HG03354 (cell line): ENCODE results near the gene C5orf52.
"Not testable (repeated sequence)": the region's sequence is repeated elsewhere in the genome, so short reads cannot be mapped to it uniquely, and the experiment has no call there.

Experiments
- ATAC-seq: cut with Tn5 transposase; IDR thresholded peaks from one replicate; pipeline ENCODE4 v1.9.1; 2021; ENCODE audit warnings: mild to moderate bottlenecking; ENCODE audit not compliant: unreplicated experiment, poor library complexity, severe bottlenecking

The C5orf52 gene

DNA sequence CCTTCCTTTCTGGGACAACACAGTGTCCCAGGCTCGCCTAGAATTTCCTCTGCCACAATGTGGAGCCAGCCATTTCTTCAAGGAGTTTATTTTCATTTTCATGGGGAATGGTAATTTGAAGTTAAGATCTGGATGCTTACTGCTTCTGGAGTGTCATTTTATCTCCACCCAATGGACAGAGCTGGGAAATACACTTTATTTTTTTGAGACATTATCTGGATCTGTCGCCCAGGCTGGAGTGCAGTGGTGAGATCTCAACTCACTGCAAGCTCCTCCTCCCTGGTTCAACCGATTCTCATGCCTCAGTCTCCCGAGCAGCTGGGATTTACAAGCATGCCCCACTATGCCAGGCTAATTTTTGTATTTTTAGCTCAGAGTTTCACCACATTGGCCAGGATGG, 47.2 kb downstream of the C5orf52 start:
- ATAC-seq: peak; percentile 74

DNA sequence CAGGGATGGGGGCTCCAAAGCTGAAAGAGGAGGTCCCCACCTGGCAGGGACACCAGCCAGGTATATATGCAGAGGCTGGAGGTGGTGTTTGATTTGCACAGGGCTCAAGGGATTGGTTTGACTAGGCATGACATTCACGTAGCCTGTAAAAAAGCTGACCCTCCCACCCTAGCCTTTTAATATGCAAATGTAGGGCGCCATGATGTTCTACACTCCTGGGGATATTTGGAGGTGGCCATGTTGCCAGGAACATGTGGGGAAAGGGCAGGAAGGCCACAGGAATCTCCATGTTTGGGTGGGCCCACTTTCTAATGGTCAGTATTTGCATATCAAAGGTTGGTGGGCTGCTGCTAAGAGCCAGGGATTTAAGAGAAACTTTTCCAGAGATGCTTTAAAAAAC, 47.9 kb downstream of the C5orf52 start:
- no peak for ATAC-seq

DNA sequence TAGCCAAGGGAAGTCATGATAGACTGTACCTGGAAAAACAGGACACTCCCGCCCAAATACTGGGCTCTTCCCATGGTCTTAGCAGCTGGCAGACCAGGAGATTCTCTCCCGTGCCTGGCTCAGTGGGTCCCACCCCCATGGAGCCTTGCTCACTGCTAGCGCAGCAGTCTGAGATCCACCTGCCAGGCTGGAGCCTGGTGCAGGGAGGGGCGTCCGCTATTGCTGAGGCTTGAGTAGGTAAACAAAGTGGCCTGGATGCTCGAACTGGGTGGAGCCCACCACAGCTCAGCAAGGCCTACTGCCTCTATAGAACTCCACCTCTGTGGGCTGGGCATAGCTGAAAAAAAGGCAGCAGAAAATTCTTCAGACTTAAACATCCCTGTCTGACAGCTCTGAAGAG, 49.8 kb downstream of the C5orf52 start:
- no peak for ATAC-seq

DNA sequence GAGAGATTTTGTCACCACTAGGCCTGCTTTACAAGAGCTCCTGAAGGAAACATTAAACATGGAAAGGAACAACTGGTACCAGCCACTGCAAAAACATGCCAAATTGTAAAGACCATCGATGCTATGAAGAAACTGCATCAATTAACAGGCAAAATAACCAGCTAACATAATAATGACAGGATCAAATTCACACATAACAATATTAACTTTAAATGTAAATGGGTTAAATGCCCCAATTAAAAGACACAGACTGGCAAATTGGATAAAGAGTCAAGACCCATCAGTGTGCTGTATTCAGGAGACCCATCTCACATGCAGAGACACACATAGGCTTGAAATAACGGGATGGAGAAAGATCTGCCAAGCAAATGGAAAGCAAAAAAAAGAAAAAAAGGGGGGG, 51.6 kb downstream of the C5orf52 start:
- not testable (repeated sequence) for ATAC-seq

DNA sequence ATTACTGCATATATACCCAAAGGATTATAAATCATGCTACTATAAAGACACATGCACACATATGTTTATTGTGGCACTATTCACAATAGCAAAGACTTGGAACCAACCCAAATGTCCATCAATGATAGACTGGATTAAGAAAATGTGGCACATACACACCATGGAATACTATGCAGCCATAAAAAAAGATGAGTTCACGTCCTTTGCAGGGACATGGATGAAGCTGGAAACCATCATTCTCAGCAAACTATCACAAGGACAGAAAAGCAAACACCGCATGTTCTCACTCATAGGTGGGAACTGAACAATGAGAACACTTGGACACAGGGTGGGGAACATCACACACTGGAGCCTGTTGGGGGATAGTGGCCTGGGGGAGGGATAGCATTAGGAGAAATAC, 55.3 kb downstream of the C5orf52 start:
- not testable (repeated sequence) for ATAC-seq

DNA sequence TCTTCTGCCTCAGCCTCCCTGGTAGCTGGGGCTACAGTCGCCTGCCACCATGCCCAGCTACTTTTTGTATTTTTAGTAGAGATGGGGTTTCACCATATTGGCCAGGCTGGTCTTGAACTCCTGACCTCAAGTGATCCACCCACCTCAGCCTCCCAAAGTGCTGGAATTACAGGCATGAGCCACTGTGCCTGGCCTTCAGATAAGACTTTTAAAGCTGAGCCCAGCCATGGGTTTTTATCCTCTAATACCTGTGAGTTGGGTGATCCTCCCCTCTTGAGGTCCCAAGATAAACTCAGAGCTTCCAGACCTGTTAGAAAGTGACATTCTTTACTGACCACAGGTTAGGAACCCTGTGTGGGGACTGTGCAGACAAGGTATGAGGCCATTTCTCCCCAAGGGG, 56.5 kb downstream of the C5orf52 start:
- not testable (repeated sequence) for ATAC-seq
